Stromal cell of bone marrow (primary cell): ENCODE measurements around the gene GMFB.
"Not testable (repeated sequence)": the region's sequence is repeated elsewhere in the genome, so short reads cannot be mapped to it uniquely, and the experiment has no call there.

Experiments
- DNase-seq: peaks from one replicate; pipeline ENCODE4 v3.0.0-alpha.2; 2012; ENCODE audit warnings: low read depth

Gene GMFB

DNA sequence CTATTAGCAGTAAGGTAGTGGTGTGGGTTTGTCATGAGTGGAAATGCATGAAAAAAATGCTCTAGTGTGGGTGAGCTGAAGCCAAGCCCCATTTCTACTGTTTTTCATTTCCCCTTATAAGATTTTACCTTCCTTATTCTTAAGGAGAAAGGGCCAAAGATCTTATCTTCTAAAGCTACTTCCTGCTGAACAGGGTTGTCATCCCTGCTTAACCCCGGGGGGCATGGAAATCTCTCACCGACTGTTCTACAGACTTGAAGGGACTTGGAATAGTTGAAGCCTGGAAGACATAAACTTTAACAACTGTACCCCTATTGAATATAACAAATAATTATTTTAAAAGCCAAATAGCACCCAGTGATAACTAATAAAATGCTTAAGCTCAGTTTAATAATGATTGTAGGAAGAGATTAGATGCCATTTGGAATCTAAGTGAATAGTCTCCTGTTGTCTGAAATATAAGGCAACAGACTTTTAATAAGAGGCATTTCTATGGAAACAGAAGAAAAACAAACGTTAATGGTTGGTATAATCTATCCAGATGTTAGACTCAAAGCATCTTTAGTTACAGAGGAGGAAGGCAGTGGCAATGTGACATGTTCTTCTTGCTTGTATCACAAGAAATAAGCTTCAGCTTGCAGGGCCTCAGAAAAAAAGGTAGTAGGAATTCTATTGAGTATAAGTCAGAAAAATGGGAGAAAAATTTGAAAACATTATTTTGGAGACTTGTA, 1.8 kb upstream of the GMFB start:
- no peak for DNase-seq

DNA sequence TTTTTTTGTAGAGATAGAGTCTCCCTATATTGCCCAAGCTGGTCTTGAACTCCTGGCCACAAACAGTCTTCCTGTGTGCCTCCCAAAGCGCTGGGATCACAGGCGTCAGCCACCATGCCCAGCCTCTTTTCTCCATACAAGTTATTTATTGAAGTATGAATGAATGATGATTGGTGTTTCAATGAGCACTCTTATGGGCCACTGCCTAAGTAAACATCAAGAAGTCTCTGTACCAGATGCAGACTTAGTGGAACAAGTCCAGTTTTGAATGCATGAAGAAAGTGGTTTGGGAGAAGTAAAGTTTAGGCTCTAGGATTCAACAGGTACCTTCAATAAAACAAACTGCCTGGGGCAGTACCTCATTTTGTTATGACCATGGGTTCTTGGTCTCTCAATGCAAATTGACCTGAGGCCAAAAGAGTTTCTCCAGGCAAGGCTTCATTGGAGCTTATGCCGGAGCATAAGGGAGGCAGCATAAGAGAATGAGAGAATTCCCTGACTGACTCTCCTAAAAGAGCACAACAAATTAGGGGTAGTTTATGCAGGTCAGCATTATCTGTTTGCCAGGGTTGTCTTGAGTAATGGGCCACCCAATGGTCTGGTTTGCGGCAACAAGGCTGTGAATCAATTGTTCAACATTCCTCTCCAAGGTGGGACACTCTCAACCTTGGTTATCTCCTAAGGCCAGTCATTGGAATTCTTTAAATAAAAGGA, 1.1 kb upstream of the GMFB start:
- DNase-seq: no peak

DNA sequence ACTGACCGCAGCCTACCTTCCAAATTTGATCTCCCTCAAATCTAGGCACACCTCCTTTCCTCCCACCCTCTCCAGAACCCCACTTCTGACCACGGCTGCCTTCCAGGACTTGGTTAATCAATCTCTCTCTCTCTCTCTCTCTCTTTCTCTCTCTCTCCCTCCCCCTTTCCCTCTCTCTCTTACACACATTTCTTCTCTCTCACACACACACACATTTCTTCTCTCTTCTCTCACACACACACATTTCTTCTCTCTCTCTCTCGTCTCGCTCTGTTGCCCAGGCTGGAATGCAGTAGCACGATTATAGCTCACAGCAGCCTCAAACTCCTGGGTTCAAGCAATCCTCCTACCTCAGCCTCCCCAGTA, 521 bp upstream of the GMFB start:
- no peak for DNase-seq

DNA sequence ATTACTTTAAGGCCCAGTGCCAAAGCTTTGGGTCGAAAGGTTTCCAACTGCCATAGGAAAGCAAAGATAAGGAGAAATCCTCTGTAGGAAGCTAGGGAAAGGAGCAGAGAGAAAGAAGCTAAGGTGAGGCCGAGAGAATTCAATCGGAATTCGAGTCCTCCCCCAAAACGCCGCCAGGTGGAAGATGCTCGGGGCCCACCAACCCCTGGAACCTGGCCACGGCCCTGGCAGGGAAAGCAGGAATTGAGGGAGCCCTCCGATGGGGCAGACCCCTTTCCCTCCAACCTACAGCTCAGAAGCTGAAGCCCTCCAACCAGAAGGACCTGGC, 498 bp downstream of the GMFB start:
- no peak for DNase-seq

DNA sequence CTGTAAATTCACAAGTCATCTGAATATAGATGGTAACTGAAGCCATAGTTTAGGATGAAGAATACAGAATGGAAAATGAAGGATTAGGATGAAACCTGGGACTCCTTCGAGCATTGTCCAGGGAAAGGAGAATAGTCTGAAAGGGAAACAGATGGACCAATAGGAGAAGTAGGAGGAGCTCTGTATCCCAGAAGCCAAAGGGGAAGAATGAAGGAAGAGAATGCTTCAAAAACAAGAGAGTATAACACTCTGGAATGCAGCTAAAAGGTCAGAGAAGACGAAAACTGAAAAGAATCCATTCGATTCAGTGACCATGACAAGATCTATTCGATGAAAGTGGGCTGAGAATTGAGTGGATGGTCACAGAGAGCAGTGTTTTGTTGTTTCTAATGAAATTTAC, 1.0 kb downstream of the GMFB start:
- DNase-seq: no peak

DNA sequence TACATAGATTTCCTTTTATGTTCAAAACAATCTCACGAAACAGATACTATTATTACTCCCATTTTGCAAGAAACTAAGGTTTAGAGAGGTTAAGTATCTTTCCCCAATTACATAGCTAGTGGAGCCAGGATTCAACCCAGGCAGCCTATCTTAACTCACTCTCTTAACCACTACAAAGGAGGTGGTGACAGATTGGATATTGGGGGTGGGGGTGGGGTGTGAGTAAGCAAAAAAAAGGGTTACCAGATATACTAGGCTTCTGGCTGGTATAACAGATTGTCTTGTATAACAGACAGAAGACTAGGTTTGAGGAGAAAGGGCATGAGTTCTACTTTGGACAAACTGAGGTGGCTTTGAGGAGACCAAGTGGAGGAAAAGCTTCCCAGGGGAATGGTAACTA, 2.1 kb downstream of the GMFB start:
- DNase-seq: no peak

DNA sequence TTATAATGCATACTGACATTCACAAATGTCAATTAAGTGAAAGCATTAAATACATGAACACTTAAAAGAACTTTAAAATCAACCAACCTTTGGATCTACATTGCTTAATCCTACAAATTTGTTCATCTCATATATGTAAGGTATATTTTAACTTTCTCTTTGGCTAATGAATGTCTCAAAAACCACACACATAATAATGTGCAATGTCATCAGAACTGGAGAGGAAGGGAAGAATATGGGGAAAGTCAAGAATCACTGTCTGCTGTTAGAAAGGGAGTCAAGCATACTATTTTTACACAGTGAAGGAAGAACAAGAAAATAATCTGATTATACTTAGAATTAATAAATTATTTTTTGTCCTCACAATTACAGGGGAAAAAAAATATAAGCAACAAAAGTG, 4.9 kb downstream of the GMFB start:
- DNase-seq: no peak

DNA sequence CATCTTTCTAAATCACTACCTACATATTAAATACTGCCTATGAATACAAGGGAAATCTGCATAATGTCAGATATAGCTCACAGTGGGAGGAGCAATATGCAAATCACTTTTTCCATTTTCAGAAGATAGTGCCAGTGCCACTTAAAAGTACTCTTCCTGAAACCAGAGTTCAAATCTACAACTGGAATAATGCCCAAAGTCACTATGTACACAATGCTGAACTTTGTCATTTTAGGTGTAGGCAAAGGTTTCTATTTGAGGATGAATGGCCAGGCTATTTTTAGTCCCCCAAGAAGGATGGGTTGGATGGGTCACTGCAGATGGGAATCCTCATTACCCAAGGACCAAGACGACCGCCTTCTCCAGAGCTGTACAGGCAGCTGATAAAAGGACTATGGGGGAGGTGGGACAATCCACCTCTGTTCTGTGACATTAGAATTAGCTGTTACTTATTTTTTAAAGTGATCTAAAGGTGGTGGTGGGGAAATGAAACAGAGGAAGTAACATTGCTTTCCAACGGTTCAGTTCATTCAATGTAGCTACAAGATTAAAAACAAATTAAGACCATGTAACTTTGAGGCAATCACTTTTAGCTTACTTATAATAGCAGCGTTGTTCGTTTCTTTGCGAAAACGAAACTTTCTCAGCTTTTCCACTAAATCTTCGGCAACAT, 5.6 kb downstream of the GMFB start:
- DNase-seq: no peak

DNA sequence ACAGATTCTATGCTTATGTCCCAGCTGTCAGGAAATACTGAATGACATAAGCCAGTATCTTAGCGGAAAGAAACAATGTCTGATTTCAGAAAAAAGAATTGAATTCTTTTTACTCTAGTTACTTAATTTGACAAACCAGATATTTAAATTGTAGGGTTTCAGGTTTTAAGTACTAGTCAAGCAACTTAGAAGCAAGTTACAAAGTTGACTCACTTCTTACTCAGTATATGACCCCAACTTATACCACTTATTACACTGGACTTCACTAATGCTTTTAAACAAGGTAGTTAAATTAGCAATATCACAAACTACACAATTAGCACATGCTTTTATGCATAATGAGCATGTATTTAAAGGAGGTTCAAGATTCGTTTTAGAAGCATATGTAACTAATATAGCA, 7.1 kb downstream of the GMFB start:
- DNase-seq: no peak

DNA sequence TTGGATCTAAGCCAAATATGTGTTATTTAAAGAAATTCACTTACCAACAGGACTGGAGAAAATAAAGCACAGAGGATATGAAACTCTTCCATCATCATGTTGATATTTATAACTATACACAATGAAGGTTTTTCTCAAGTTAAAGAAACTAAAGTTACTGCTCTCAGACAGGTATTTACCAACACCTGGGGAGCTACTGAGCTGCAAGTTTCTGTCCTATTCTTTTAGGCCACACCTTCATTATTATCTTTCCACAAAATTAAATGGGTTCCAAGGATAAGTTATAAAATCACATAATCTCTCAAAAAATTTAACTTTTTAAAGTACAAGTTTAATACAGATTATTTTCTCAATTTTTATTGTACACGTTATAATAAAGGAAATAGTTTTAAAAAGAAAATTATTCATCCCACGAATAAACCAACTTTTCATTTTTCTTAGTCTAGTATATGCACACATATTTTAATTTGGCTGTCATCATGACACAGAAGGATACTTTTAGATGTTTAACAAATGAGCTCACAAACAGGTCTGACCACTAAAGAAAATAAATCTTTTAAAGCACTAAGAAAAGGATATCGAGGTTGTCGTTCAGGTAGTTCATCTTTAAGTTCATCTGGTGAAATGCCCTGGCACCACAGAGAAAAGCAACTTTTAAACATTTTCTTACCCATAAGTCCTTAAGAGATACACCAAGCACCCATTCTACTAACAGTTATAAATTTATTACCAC, 7.8 kb downstream of the GMFB start:
- DNase-seq: no peak

DNA sequence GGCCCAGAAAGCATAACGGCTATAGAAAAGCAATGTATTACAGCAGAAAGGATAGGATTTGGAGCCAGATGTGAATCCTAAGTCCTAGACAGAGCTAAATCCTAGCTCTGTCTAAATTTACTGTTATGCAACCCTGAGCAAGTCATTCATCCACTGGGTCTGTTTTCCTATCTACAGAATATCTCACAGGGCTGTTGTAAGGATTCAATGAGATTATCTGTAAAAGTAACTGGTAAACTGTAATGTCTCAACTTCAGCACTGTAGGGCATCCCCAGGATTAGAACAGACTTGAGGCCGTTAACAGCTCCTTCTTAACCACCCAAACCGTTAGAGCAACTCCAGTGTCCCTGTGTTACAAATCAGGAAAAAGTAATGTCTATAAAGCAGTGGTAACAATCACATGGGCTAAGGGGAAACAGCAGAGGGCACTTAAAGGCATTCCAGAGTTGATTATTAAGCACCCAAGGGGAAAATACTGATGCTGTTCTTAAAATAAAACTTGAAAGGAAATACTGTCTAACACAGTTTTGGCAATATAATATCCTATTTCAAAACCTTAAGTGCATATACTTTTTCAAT, 10.1 kb downstream of the GMFB start:
- no peak for DNase-seq

DNA sequence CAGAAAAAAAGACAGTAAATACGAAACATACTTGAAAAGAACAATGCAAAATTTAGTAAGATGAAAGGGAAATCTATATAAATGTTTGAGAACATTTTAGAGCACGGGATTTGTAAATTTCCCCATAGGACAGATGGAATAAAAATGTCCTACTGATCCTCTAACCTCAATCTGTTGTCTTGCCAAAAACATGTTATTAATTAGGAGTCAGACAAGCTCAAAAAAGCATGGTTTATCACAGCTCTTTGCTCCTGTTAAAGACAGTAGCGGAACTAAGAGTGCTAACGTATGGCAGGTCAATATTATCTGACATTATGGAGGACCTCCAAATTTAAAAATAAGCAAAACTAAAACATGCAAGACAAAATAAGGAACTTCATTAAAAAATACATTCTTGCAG, 12.9 kb downstream of the GMFB start:
- DNase-seq: no peak

DNA sequence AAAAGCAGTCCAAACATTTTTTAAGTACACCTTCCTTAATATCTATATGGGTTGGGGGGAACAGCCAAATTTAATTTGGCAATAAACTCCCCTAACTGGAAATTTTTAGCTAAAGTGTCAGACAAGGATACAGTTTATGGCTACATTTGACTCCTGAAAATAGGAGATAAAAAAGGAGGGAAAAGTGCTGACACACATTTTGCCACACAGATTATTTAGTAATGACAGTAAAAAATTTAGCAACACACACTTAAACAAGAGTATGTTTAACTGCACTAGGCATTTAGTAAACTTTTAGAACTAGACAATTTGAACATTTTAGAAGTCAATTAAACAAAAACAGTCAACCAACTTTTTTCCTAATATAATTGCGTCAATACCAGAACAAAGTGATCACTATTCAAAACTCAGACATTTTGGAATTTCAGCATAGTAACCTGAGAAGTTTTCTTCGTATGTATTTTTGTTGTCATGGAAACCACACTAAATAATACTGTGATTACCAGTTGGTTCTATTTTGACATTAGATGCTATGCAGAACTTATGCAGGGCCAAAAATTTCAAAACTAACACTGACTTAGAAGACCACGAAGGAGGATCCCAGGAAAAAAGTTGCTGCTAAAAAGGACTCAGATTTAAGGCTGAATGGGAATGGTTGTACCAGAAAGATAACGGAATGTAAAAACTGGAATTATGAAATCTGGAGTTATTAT, 13.4 kb downstream of the GMFB start:
- DNase-seq: no peak

DNA sequence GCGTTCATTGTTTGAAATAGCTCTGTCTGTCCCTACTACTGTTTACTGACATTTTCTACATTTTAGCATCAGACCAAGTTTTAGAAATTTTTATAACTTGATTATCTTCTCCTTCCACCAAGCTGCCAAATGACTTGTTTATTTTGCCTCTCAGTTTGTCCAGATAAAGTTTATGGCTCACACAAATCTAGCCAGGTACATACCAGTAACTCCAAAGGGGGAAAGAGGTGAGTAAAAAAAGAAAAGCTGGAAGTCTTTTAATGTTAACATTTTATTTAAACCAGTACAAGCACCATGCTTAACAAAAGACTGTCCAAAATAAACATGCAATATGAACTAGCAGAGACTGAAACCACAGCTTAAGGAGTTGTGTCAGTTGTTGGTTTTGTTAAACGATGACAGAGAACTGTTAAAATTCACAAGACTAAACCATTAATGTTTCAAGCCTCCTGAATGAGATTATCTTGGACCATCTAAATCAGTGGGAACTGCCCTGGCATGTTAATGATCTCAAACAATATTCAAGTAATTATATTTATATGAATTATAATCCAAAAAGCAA, 14.5 kb downstream of the GMFB start:
- DNase-seq: no peak

DNA sequence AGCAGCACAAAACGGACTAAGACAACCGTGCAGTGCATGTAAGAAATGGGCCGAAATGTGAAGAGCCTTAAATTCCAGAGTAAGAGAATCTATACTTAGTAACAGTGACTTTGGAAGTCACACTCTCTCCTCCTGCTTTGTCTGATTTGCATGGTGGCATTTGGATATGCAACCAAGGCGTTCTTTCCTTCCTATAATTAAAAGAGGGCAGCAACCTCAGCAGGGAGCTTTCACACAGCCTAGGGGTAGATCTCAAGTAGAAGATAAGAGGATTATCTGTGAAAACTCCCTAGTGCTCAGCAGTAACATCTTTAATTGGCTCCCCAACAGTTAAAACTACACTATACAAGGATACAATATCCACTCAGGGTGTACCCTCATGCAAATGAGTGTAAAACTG, 16.5 kb downstream of the GMFB start:
- DNase-seq: no peak

DNA sequence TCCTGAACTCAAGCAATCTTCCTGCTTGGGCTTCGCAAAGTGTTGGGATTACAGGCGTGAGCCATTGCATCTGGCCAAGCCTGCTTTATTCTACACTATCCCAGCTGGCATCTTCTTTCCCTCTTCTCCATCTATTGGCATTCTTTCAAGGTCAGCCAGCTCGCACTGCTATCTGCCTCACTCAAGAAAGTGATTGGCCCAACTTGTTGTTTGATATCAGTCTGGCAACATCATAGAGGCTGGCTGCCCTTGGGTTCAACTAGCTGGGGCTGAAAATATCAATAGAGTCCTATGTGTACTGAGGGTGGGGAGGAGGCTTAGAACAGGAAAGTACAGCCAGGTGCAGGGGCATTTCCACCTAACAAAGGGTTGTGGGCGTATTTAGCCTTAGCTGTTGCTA, 17.1 kb downstream of the GMFB start:
- DNase-seq: no peak

DNA sequence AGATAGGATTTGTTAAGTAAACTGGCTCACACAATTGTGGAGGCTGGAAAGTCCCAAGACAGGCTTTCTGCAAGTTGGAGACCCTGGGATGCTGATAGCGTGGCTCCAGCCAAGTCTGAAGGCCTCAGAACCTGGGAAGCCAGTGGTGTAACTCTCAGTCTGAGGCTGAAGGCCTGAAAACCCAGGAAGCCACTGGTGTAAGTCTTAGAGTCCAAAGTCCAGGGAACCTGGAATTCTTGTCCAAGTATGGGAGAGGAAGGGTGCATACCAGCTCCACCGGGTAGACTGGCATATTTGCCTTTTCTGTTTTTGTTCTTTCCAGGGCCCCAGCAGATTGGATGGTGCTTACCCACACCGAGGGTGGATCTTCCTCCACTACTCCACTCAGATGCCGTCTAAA, 18.1 kb downstream of the GMFB start:
- no peak for DNase-seq

DNA sequence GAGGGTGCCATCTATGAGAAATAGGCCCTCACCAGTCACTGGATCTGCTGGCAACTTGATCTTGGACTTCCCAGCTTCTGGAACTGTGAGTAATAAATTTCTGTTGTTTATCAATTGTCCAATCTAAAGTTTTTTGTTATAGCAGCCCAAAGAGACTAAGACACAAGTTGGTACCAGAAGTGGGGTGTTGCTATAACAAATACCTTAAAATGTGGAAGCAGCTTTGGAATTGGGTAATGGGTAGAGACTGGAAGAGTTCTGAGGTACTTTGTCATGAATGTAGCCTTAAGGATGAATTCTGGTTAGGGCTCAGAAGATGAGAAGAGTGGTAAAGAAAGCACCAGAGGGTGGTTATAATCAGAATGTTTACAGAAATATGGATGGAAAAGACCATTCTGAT, 21.5 kb downstream of the GMFB start:
- DNase-seq: no peak

DNA sequence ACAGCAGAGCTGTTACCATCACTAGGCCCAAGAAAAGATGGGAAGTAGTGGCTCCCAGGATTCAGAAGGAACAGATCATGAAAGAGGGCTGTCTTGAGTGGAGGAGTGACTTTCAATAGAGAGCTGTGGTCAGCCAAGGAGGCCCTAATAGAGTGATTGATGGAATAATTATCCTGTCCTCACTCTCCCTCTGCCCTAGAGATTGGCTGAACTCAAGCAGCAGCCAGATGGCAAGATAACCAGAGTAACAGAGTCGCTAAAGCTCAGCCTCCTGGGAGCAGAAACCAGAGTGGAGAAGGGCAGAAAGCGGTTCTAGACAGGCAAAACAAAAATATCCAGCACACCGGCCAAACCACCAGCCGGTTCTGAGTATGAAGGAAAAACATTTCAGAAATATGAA, 23.1 kb downstream of the GMFB start:
- DNase-seq: no peak

DNA sequence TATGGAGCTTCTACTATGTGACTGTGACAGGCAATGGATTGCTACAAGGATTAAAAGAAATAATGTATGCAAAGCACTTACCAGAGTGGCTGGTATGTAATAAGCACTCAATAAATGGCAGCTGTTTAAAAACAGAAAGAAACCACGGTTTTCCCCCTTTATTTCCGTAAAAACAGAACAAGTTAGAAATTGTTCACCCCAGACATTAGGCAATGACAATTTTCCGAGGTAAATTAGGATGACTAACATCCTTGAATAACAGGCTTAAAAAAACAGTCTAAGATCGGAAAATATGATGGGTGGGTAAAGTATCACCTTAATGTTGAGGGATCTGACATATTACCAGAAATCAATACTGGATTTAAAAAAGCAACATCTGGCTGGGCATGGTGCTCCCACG, 26.7 kb downstream of the GMFB start:
- no peak for DNase-seq

DNA sequence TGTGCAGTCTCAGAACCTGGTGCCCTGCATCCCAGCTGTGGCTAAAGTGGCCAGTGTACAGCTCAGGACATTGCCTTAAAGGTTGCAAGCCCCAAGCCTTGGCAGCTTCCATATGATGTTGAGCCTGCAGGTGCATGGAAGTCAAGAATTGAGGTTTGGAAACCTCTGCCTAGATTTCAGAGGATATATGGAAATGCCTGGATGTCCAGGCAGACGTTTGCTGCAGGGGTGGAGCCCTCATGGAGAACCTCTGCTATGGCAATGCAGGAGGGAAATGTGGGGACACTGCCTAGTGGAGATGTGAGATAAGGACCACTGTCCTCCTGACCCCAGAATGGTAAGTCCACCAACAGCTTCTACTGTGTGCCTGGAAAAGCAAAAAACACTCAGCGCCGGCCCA, 29.7 kb downstream of the GMFB start:
- DNase-seq: no peak

DNA sequence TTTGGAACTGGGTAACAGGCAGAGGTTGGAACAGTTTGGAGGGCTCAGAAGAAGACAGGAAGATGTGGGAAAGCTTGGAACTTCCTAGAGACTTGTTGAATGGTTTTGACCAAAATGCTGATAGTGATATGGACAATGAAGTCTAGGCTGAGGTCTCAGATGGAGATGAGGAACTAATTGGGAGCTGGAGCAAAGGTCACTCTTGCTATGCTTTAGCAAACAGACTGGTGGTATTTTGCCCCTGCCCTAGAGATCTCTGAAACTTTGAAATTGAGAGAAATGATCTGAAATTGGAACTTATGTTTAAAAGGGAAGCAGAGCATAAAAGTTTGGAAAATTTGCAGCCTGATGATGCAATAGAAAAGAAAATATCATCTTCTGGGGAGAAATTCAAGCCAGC, 30.2 kb downstream of the GMFB start:
- DNase-seq: not testable (repeated sequence)
